Epithelial cell of proximal tubule (primary cell): ENCODE data around the gene C1orf94. TPM values are rescaled to one million over a fixed set of nuclear protein-coding genes. Genes with fewer than 3 reads are reported as not detected.

ENCODE experiments used
- DNase-seq: peaks from one replicate; pipeline ENCODE4 v3.0.0-alpha.2; 2011; ENCODE audit warnings: low read depth
- H3K4me3 ChIP-seq: 2 replicates; pipeline ENCODE4 v1.5.1; 2011; ENCODE audit warnings: low read depth, mild to moderate bottlenecking, low read length
- total RNA-seq: library from RNA; depleted of rRNA; stranded (reverse); fragments of >200 nt; gene quantifications from 2 replicates; pipeline ENCODE4 v1.2.3, GENCODE V29; 2015
- TF ChIP-seq, protein P1 (sequence below): conservative IDR thresholded peaks from 2 replicates; pipeline ENCODE4 v1.5.1; 2012; ENCODE audit warnings: low read depth, mild to moderate bottlenecking, low read length

The C1orf94 gene, protein sequence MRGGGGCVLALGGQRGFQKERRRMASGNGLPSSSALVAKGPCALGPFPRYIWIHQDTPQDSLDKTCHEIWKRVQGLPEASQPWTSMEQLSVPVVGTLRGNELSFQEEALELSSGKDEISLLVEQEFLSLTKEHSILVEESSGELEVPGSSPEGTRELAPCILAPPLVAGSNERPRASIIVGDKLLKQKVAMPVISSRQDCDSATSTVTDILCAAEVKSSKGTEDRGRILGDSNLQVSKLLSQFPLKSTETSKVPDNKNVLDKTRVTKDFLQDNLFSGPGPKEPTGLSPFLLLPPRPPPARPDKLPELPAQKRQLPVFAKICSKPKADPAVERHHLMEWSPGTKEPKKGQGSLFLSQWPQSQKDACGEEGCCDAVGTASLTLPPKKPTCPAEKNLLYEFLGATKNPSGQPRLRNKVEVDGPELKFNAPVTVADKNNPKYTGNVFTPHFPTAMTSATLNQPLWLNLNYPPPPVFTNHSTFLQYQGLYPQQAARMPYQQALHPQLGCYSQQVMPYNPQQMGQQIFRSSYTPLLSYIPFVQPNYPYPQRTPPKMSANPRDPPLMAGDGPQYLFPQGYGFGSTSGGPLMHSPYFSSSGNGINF
- not detected in 2 replicates for total RNA-seq

- TF ChIP-seq, protein P1, sequence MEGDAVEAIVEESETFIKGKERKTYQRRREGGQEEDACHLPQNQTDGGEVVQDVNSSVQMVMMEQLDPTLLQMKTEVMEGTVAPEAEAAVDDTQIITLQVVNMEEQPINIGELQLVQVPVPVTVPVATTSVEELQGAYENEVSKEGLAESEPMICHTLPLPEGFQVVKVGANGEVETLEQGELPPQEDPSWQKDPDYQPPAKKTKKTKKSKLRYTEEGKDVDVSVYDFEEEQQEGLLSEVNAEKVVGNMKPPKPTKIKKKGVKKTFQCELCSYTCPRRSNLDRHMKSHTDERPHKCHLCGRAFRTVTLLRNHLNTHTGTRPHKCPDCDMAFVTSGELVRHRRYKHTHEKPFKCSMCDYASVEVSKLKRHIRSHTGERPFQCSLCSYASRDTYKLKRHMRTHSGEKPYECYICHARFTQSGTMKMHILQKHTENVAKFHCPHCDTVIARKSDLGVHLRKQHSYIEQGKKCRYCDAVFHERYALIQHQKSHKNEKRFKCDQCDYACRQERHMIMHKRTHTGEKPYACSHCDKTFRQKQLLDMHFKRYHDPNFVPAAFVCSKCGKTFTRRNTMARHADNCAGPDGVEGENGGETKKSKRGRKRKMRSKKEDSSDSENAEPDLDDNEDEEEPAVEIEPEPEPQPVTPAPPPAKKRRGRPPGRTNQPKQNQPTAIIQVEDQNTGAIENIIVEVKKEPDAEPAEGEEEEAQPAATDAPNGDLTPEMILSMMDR, result no peak
- no peak within 1 kb of the TSS for H3K4me3 ChIP-seq
- no peak for DNase-seq
Observed at GRCh38 chr1:34176830-34177603, at the start of gene C1orf94. Gene C1orf94, plus strand, starts transcription at chr1:34176907. Its CDS starts 883 bp downstream, at chr1:34177790.

DNA sequence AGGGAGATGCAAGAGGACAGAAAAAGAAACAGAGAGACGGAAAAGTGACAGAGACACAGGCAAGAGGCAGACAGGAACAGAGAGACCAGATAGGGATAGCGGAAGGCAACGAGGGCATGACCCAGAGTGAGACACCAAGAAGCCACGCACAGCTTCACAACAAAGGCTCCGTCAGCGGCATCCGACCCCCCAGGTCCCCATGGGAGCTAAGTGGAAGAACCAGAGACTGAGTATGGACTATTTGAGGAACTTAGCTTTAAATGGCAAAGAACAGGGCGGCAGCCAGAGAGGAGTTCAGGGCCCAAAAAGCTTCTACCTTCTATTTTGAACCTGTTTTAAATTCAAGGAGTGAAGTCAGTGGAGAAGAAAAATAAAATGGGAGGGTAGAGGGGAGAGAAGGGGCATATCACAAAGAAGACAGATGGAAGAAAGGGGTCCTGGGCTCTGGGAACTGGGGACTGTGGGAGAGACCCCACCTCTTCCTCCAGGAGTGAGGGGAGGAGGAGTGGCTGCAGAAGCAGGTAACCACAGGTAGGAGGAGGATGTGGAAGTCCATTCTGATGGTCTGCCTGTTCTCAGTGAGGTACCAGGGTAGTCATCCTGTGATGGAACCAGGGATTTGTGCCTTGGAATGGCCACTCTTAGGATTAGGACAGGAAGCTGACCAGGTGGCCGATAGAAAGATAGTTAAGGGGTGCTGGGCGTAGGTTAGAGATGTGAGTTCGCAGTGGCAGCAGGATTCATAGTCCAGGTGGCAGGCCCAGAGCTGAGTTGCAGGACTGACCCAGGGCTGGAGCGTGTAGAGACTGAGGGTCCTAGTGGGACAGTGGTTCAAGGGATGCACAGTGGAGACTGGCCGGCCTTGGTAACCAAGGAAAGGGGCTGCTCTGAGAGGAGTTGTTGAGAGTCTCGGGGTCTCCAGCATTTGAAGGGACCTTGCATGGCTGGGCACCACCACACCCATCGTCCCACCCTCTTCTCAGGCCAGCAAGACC lies 49.4 kb upstream of the C1orf94 start:
- TF ChIP-seq, protein P1, result no peak
- DNase-seq, result no peak

GRCh38 chr1:34128186-34128889 lies 48.4 kb upstream of the C1orf94 start:
- DNase-seq, result no peak
- TF ChIP-seq, protein P1, result no peak
- H3K4me3 ChIP-seq, result no peak overlapping the region

More for the DNA sequence above, 49.4 kb upstream of the C1orf94 start:
- no peak overlapping the region for H3K4me3 ChIP-seq

DNA sequence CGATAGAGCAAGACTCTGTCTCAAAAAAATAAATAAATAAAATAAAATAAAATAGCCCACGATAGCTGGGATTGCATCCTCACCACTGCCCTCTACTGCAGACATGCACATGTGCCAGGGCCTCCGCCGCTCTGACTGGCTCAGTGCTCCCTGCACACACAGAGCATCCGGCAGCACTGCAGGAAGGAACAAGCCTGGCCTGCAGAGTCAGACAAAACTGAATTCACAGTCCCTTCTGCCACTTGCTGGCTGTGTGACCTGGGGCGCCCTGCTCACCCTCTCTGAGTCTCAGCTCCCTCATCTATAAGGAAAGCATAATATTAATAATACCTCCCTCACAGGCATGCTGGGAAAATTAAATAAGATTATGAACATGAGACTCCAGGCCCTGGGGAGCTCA lies 47.1 kb upstream of the C1orf94 start:
- no peak overlapping the region for H3K4me3 ChIP-seq
- TF ChIP-seq, protein P1, result no peak
- DNase-seq, result no peak

GRCh38 chr1:34130306-34130705 lies 46.4 kb upstream of the C1orf94 start:
- no peak for DNase-seq
- H3K4me3 ChIP-seq, result no peak overlapping the region
- TF ChIP-seq, protein P1, result no peak
